Activated CD4-positive, CD25-positive, alpha-beta regulatory T cell (primary cell): ENCODE results near the gene NECTIN2.
"Not testable (repeated sequence)": the region's sequence is repeated elsewhere in the genome, so short reads cannot be mapped to it uniquely, and the experiment has no call there.

Experiments
- DNase-seq, 4 experiments: peaks; one replicate each; lab custom pipeline; 2025; lab: John Stamatoyannopoulos, UW

Gene NECTIN2

DNA sequence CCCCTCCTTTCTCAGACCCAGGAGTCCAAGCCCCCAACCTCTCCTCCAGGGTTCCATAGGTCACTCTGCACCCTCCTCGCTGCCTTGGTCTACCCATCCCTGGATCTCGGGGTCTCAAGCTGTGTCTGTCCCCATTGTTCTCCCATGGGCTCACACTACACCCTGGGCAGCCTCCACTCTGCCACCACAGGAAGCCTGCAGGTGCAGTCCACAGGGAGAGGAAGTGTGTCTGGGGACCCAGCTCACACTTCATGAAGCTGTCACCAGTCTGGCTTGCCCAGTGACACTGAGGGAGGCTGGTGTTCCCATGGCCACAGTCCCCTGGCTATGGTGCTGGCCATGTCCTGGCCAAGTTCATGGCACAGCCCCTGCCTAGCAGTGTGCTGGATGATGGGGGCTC lies 5.3 kb downstream of the NECTIN2 start:
- DNase-seq: no peak

DNA sequence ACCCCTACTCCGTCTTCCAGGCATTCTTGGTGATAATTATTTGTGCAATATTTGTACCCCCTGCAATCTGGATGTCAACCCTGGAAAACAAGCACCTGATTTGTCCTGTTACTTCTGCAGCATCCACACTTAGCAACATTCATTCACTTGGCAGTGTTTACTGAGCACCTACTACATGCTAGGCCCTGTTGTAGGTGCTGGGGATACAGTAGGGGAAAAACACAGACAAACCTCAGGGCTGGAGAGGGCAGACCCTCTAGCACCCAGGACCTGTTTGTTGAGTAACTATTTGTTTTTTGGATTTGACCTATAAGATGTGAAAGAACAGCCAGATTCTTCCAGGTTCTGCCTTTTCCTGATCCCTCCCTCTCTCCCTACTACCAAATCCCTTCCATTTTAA lies 9.5 kb downstream of the NECTIN2 start:
- no peak for DNase-seq

DNA sequence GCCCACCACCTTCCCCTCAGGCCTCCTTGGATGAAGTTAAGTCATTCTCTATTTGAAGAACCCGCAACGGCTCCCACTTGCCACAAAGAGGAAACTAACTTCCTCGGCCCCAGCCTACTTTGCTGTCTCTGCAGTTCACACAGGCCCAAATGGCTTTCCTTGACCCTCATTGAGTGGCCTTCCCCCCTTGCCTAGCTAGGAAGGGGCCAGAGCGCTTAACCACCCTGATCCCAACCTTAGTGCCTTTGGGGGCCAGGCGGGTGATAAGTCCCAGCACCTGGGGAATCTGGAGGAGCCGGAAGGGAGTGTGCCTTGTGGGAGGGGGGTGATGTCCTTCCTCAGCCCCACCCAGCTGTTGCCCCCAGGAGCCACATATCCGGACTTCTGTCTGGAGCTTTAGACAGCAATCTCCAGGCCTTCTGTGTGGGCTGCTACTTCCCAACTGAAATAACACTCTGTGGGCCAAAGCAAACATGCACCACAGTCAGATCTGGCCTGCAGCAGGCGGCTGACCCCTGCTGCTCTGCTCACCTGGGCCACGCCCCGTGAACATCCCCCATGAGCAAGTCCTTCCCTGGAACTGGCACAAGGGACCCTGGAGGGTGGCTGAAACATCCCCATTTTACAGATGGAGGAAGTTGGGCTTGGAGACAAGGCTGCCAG lies 10.5 kb downstream of the NECTIN2 start:
- no peak for DNase-seq

DNA sequence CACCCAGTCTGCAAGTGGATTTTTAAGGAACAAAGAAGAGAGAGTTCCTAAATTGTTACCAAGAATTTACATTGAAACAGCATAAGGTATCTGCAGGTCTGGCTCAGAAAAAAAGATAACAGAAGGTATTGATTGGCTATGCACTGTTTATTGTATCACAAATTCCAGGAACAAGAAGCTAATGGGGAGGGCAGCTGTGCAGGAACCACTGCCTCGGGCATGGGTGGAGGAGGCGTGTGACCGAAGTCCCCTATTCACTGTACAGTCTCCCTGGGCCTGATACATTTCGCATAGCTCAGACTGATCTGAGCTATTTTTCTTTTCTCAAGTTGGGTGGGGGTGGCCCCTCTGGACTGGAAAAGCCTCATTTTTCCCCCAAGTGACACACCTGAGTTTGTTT lies 11.7 kb downstream of the NECTIN2 start:
- DNase-seq: no peak

DNA sequence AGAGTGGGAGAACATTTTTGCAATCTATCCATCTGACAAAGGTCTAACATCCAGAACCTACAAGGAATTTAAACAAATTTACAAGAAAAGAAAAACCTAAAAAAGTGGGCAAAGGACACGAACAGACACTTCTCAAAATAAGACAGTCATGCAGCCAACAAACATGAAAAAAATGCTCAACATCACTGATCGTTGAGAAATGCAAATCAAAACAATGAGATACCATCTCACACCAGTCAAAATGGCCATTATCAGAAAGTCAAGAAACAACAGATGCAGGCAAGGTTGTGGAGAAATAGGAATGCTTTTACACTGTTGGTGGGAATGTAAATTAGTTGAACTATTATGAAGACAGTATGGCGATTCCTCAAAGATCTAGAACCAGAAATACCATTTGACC lies 15.5 kb downstream of the NECTIN2 start:
- not testable (repeated sequence) for DNase-seq

DNA sequence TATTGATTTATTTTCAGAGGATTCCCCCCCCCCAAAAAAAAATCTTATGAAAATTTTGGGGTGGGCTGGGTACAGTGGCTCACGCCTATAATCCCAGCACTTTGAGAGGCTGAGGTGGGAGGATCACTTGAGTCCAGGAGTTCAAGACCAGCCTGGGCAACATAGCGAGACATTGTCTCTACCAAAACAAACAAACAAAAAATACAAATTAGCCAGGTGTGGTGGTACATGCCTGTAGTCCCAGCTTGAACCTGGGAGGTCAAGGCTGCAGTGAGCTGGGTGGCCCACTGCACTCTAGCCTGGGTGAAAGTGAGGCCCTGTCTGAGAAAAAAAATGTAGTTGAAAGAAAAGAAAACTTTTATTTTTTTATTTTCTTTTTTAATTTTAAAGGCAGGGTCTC lies 17.9 kb downstream of the NECTIN2 start:
- no peak for DNase-seq

DNA sequence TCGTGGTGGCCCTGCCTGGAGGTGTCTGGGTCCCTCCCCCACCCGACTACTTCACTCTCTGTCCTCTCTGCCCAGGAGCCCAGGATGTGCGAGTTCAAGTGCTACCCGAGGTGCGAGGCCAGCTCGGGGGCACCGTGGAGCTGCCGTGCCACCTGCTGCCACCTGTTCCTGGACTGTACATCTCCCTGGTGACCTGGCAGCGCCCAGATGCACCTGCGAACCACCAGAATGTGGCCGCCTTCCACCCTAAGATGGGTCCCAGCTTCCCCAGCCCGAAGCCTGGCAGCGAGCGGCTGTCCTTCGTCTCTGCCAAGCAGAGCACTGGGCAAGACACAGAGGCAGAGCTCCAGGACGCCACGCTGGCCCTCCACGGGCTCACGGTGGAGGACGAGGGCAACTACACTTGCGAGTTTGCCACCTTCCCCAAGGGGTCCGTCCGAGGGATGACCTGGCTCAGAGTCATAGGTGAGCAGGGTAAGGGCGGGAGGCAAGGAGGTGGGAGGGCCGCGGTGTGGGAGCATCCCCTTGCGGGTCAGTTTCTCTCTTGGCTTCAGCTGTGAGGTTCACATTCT lies 19.2 kb downstream of the NECTIN2 start:
- DNase-seq: no peak

DNA sequence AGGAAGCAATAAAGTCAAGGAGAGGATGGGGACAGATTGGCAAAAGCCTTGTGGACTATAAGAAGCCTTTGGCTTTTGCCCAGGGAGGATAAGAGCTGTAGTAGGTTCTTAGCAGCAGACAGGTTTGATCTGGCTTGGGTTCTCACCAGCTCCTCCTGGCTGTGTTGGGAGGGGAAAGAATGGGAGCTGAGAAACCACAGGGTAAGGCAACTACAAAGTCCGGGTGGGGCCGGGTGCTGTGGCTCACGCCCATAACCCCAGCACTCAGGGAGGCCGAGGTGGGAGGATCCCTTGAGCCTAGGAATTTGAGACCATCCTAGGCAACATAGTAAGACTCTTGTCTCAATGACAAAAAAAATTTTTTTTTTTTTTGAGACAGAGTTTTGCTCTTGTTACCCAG lies 20.6 kb downstream of the NECTIN2 start:
- DNase-seq: no peak

DNA sequence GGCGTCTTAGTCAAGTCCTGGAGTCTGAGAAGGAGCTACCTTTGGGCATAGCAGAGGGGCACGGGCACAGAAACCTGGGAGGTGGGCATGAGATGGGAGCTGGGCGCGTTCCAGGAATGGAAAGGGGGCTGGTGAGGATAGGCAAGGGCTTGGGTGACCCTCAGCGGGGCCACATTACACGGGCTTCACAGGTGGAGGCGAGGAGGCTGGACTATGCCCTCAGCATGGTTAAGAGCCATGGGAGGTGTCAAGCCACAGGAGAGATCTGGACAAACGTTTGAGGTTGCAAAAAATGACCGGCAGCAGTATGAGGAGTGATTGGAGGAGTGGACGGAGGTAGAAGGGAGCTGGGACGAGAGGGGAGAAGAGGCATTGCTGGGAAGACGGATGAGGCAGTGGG lies 21.5 kb downstream of the NECTIN2 start:
- no peak for DNase-seq

DNA sequence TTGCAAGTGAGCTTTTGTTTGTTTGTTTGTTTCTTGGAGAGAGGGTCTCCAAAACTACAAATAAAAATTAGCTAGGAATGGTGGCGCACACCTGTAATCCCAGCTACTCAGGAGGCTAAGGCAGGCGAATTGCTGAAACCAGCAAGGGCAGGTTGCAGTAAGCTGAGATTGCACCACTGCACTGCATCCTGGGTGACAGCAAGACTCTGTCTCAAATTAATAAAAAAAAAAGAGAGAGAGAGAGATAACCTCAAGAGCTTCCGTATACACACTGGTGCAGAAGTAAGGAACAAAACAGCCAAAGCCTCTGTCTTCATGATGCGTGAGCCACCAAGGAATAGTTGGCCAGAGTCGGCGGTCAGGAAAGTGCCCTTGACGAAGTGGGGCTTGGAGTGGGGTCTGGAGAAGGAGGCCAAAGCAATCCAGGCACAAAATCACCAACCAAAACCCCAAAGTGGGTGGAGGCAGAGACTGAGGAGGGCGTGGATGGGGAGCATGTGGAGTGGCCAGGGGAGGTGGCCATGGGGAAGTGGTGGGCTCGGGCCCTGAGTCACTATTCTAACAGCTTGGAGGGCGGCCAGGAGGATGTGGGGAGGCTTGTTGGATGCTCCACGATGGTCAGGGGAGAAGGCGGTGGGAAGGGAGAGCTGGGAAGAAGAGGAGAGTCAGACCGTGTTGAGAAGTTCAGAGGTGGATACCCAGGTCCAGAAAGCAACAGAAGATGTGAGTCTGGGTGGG lies 23.8 kb downstream of the NECTIN2 start:
- no peak for DNase-seq

DNA sequence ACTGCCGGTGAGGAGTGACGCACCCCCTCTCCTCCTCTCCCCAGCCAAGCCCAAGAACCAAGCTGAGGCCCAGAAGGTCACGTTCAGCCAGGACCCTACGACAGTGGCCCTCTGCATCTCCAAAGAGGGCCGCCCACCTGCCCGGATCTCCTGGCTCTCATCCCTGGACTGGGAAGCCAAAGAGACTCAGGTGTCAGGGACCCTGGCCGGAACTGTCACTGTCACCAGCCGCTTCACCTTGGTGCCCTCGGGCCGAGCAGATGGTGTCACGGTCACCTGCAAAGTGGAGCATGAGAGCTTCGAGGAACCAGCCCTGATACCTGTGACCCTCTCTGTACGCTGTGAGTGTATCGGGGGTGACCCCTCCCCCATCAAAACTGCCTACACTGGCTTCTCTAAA lies 25.7 kb downstream of the NECTIN2 start:
- no peak for DNase-seq

DNA sequence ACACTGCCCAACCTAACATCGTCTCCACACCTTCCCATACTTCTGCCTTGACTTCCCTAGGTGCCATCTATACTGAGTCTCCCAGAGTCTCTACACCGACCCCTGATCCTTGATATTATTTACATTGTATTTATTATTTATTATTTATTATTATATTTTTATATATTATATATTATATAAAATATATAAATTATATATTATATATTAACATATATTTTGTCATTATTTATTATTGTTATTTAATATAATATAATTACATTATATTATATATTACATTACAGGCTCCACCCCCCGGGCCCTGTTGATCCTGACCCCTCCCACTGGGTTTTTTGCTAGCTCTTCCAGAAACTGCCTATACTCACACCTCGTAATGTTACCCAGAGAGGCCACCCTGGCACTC lies 26.6 kb downstream of the NECTIN2 start:
- no peak for DNase-seq

DNA sequence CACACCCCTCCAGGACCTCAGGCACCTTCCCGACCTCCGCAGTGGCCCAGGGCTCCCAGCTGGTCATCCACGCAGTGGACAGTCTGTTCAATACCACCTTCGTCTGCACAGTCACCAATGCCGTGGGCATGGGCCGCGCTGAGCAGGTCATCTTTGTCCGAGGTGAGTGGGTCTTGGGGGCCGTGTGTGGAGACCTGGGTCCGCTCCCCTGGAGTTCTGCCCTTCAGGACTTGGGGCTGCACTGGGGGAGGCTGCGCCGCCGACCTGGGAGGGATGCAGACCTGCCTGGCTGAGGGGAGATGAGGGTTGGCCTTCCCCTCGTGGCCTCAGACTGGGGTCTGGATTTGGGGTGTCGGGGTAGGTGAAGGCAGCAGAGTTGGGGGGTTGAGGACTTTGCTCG lies 28.2 kb downstream of the NECTIN2 start:
- DNase-seq: no peak

DNA sequence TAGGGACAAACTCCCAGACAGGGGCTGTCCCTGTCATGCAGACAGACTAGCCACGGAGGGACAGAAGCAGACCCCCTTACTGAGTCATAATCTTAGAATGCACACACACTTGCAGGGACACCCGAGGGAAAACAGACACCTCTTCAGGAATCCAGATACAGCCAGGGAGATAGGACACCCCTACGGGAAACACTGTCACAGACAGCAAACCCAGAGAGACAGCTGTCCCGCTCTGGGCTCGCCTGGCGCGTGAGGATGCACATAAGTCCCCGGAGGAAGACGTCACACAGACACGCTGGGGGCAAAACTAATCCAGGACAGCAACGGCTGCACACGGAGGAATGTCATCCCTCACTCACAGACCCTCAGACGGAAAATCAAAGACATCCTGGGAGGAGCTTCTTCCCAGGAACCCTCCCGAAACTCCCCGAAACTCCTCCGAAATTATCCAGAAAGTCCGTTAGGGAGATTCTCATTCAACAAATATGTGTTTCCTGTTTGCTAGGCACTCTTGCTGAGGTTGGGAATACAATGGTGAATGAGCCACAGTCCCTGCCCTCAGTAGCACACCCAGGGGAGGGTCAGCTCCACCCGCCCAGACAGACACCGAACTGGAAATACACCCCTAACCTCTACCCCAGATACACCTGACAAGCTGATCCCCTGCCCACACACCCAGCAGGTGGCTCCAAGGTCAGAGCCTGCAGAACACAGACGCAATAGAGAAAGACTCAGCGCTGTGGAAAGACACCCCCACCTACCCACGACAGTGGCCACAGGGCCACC lies 29.8 kb downstream of the NECTIN2 start:
- DNase-seq: no peak

DNA sequence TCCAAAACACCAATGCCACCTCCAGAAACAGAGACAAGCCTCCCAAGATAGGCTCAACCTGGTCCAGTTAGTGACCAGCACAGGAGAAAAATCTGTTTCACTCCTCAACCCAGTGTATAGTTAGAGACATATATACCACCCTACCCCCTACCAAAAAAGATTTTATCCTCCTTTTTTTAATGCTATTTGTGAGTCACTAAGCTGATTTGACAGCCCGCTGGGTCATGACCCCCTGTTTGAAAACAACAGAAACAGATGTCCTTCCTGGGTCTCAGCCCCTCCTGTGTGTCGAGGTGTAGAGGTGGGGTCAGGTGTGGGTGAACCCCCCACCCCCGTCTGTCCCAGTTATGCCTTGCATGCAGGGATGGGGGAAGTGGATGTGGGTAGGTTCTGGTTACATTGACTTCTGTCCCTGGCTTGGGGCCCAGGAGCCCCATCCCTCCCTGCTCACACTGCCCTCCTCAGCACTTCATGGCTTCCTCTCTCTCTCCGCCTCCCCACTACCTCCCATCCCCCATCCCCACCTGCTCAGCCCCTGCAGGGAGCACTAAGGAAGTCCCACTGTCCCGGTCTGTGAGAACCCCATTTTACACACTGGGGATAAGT lies 30.9 kb downstream of the NECTIN2 start:
- DNase-seq: no peak

DNA sequence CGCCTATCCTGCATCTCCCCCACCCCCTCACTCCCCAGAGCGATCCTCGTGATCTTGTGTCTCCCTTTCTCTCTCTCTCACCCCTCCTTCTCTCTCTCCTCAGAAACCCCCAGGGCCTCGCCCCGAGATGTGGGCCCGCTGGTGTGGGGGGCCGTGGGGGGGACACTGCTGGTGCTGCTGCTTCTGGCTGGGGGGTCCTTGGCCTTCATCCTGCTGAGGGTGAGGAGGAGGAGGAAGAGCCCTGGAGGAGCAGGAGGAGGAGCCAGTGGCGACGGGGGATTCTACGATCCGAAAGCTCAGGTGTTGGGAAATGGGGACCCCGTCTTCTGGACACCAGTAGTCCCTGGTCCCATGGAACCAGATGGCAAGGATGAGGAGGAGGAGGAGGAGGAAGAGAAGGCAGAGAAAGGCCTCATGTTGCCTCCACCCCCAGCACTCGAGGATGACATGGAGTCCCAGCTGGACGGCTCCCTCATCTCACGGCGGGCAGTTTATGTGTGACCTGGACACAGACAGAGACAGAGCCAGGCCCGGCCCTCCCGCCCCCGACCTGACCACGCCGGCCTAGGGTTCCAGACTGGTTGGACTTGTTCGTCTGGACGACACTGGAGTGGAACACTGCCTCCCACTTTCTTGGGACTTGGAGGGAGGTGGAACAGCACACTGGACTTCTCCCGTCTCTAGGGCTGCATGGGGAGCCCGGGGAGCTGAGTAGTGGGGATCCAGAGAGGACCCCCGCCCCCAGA lies 32.2 kb downstream of the NECTIN2 start:
- no peak for DNase-seq

DNA sequence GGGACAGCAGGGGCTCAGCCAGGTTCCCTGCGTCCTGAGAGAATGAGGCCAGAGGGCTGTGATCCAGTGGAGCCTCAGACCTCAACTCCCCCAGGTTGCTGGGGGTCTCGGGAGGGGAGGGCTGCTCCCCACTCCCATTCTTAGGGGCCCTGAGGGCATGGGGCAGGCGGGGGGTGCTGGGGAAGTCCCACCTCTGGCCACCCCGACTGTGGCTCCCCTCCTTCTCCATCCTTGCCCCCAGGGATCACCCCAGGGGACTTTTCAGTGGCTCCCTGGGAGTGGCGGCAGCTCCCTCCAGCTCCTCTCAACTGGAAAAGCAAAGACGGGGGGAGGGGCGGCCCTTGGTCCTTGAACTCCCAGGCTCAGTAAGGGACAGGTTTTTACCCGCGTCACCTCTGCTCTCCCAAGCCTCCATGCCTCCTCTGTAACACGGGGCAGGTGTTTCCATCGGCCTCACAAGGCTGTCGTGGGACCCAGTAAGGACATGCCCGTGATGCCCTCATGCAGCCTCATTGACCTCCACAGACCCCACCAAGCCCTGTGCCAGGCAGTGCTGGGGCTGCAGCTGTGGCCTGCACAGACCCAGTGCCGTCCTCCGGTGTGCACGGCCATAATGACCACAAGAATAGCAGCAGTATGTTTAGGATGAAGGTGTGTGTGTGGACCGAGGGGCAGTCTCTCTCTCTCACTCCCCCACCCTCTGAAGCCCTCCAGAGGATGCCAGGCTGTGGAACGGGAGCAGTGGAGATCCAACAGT lies 33.4 kb downstream of the NECTIN2 start:
- DNase-seq: no peak

DNA sequence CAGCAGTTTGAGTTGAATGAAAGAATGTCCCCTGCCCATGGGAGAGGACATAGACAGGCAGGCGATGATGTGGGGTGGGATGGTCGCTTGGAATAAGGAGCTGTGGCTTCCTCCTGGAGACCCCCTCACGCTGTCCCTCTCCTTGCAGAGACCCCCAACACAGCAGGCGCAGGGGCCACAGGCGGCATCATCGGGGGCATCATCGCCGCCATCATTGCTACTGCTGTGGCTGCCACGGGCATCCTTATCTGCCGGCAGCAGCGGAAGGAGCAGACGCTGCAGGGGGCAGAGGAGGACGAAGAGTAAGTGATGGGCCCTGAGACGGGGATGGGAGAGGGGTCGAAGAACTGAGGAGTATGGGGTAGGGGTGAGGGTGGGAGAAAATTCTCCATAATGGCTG lies 36.0 kb downstream of the NECTIN2 start:
- DNase-seq: no peak

DNA sequence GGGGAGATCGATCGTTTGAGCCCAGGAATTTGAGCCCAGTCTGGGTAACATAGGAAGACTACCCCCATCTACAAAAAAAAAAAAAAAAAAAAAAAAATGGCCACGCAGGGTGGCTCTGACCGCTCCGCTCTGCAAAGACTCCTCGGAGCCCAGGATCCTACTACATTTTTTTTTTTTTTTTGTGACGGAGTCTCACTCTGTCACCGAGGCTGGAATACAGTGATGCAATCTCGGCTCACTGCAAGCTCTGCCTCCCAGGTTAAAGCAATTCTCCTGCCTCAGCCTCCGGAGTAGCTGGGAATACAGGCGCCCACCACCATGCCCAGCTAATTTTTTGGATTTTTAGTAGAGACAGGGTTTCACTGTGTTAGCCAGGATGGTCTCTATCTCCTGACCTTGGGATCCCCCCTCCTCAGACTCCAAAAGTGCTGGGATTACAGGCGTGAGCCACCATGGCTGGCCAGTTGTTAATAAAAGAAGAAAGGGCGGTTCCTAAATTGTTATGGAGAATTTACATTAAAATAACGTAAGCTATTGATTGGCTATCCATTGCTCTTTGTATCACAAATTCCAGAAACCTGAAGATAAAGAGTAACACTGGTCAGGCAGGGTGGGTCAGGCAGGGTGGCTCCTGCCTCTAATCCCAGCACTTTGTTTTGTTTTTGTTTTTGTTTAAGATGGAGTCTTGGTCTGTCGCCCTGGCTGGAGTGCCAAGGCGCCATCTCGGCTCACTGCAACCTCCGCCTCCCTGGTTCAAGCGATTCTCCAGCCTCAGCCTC lies 36.7 kb downstream of the NECTIN2 start:
- DNase-seq: not testable (repeated sequence)

DNA sequence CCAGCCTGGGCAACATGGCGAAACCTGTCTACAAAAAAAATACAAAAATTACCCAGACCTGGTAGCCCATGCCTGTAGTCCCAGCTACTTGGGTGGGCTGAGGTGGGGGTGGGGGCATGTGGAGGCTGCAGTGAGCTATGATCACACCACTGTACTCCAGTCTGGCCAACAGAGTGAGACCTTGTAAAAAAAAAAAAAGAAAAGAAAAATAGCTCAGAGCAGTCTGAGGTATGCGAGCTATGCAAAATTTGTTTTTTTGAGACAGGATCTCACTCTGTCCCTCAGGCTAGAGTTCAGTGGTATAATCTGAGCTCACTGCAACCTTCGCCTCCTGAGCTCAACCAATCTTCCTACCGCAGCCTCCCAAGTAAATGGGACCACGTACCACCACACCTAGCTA lies 37.8 kb downstream of the NECTIN2 start:
- DNase-seq: no peak
